Activated T-helper 1 cell treated with Interleukin-2 at 50 U/mL for 16 hours (primary cell): ENCODE data around the gene PLN.

Source experiments
- DNase-seq: peaks from one replicate; pipeline ENCODE4 v3.0.0-alpha.2; 2020; ENCODE audit warnings: low read depth

The PLN gene

DNA sequence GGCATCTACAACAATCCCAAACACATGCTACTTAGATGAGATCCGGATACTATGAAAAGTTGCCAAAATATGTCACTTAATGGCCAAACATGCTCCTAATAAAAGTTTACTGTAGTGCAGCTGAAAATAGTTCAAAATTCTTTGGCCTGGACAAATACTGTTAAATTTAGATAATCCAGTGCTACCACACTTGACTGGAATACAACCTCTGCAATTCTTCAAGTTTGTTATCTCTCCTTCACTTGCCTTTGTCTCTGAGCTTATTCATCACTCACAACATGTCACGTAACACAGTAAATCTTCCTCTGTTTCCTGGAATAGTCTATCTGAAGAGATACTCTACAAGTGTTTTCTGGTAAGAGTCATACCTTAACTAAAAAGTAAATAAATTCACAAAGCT, 10.5 kb upstream of the PLN start:
- no peak for DNase-seq

GRCh38 chr6:118542184-118542952, 5.7 kb upstream of the PLN start:
- no peak for DNase-seq

DNA sequence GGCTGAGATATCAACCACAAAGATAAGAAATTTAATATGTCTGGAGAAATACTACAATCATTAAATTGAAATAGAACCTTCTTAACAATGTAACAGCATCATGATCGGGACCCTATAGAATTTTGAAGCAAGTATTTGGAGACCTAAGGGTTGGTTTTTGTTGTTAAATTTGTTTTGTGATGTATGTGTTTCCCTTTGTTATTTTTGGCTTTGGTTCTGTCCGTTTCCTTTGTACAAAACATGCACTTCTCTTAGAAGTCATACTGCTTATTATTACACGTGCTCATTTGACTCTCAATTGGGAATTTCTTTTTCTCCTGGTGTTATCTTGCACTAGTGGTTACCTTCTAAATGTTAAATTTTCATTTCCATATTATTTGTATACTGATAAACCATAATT, 4.0 kb upstream of the PLN start:
- DNase-seq, result no peak

DNA sequence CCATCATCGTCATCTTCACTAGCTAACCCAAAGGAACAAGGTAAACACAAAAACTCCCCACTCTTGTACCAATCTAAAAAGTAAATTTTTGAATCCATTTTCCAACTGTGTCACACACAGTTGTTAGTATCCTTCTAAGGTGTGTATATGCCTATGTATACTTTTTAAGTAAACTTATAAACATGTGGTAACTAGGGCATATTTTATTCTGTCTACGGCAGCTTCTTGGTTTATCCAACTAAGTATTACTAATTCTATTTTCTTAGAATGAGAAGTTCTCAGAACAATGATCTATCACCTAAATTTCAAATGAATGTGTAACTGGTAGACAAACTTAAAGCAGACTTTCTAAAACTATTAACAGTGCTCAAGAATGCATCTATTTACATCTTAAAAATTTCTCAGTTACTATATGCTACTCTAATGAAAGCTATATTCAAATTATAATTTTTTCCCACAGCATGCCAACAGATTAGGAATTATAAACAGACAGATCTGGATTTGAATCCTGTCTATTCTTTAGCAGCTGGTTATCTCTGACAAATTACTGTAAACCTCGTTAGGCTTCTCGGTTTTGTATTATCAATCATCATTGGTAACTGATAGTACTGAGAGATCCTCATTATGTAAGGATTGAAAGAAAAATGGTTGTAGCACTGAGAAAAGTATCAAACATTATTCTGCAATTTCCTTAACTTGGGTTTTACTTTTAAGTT, 1.8 kb upstream of the PLN start:
- no peak for DNase-seq

- DNase-seq, result no peak
Observed at GRCh38 chr6:118546880-118547218, 1.2 kb upstream of the PLN start.

GRCh38 chr6:118548613-118549012, 517 bp downstream of the PLN start:
- DNase-seq, result no peak

DNA sequence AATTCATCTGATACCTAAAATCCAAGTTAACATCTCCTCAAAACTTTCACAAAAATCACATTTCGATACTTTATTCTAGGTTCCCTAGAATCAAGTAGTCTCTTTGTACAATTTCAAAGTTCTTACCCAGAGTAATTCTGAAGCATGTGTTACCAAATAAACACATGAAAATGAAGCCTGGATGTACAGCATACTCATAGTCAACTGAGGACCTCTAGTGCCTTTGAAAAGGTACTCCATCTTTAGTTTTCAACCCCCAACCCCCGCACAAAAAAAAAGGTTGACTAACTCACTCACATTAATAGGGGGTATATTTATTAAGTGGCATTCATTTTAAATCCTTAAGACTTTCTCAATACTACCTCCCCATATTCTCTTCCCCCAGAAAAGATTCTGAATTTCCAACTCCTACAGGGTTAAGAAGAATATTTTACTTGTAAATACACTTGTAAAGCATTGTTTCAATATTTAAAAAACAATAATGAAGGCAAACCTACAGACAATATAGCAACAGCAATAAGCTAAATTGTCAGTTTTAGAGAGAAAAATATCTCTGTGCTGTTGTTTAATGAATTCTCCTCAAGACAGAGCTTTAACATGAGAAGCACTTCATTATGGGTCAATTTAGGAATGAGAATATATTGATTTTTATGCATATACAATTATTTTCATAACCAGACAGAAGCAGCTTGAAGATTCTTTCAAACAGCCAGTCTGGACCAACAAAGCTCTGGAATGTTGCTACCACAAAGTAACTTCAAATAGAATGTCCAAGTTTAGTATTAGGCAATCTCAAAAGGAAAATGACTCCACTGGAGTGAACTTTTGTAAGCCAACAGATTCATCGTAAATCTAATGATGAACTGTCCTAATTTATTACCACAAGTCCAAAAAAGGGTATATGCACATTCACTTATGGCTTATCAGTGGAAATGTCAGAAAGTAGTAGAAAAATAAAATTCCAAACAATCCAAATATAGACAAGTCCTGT, 3.3 kb downstream of the PLN start:
- no peak for DNase-seq

GRCh38 chr6:118553132-118553531, 5.0 kb downstream of the PLN start:
- DNase-seq, result no peak

- DNase-seq, result no peak
Observed at GRCh38 chr6:118554698-118555097, 6.6 kb downstream of the PLN start.

DNA sequence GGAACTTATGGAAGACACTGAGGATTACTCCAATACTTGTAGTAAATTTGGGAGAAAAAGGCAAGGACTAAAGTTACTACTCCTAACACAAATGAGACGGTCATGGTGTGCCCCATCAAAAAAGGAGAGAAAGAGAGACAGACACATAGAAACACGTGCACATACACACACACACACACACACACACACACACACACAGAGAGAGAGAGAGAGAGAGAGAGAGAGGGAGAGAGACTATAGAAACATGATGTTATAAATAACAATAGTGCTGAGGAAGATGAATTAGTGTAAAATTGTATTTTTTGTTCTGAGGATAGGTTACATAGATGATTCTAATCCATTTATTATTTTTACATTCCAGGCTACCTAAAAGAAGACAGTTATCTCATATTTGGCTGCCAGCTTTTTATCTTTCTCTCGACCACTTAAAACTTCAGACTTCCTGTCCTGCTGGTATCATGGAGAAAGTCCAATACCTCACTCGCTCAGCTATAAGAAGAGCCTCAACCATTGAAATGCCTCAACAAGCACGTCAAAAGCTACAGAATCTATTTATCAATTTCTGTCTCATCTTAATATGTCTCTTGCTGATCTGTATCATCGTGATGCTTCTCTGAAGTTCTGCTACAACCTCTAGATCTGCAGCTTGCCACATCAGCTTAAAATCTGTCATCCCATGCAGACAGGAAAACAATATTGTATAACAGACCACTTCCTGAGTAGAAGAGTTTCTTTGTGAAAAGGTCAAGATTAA, 10.5 kb downstream of the PLN start:
- DNase-seq, result no peak

GRCh38 chr6:118559659-118560058, 11.6 kb downstream of the PLN start:
- no peak for DNase-seq

DNA sequence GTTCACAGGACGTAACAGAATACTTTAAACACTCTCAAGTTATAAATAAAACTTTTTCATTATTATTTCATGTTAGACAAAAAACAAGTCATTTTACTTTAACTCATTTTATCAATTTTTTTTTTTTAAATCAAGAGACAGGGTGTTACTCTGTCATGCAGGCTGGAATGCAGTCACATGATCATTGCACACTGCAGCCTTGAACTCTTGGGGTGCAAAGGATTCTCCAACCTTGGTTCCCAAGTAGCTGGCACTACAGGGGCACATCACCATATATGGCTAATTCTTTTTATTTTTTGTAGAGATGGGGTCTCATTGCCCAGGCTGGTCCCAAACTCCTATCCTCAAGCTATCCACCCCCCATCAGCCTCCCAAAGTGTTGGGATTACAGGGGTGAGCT, 14.2 kb downstream of the PLN start:
- DNase-seq, result no peak

GRCh38 chr6:118562959-118563358, 14.9 kb downstream of the PLN start:
- no peak for DNase-seq

GRCh38 chr6:118565311-118565960, 17.3 kb downstream of the PLN start:
- DNase-seq, result no peak

DNA sequence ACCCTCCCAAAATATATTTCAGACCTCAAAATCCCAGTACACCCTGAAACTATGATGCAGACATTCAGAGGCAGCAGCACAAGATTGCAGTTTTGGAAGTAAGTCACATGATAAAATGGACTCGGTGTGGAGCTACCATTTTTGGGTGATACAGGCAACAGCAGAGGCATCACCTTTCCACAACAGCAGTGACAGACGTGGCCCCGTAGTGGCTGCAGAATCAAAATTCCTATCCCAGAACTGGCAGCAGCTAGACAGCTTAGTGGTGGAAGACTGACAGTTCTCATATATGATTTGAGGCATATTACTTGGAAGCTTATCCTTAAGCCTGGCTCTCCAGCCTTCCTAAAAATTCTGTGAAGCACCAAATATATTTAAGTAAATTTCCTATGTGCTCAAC, 19.9 kb downstream of the PLN start:
- DNase-seq, result no peak

DNA sequence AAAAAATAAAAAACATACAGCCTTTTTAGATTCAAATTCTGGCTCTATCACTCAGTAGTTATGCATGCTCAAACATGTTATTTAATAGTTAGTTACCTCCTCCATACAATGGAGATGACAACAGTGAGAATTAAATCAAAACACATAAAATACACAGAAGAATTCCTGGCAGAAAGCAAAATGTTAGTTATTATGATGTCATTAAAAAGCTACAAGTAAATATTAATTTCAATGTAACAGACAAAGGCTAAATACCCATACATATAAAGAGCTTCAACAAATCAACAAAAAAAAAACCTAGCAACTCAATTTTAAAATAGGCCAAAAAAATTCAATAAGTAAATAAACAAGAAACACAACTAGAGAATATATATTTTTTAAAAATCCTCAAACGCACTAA, 21.4 kb downstream of the PLN start:
- no peak for DNase-seq

DNA sequence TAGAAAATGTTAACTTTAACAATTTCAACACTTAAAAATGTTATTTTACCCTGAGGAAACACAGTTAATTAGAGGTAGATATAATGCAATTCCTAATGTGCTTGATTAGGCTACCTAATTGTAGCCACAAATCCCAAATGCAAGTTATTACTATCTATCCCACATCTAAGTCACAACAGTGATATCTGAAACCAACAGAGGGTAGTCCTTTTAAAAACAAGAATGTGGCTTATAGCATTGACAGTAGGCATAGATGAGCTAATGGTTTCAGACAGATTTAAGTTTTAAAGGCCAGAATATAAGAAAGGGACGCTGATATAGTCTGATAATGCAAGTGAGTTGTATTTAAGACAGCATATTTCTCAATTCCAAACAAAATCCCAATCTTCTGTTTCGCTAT, 23.0 kb downstream of the PLN start:
- no peak for DNase-seq

- DNase-seq, result no peak
Observed at GRCh38 chr6:118574051-118574865, 26.2 kb downstream of the PLN start.

DNA sequence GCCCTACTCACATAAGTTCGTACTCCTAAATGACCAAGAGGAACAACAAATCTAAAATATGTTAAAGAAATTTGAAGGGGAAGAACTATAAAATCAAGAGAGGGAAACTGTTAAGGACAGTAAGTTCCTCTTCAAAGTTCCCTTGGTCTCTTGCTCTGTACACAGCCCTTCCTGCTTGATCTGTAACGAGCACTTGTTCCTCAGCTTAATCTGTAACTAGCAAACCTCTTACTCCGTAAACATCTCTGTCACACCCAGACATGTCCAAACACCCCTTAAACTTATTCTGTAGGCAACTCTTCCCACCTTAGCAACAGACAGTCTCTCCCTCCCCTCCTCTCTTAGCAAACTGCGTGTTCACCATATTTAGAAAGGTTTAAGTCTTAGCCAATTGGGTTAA, 29.9 kb downstream of the PLN start:
- DNase-seq, result no peak

GRCh38 chr6:118578617-118579016, 30.5 kb downstream of the PLN start:
- no peak for DNase-seq

GRCh38 chr6:118579786-118580185, 31.7 kb downstream of the PLN start:
- DNase-seq, result no peak
